B cell (primary cell): ENCODE results near the gene RAC3.

Experiments
- CTCF ChIP-seq: fragments of 200-600 bp; IDR thresholded peaks from one replicate; pipeline ENCODE4 v1.8.0; 2022; ENCODE audit warnings: antibody characterized with exemption, mild to moderate bottlenecking
- EZH2 ChIP-seq: IDR thresholded peaks from 2 replicates; pipeline ENCODE4 v1.6.1; 2012; ENCODE audit warnings: borderline replicate concordance, low read depth, mild to moderate bottlenecking, moderate library complexity, low read length; ENCODE audit not compliant: insufficient read depth, poor library complexity, severe bottlenecking

- no peak for TF ChIP-seq EZH2
- no peak for TF ChIP-seq CTCF
Measured at GRCh38 chr17:82014432-82014831, 17.0 kb upstream of the RAC3 start.
